Measurements from ENCODE around the gene PLD1. TPM values are rescaled to one million over a fixed set of nuclear protein-coding genes. Genes with fewer than 3 reads are reported as not detected.
A peak's percentile ranks its signal among the peaks of the same experiment; 100 is the strongest.

Gene PLD1
- total and polyA plus RNA-seq, 4 donors: 3.1 to 31.1 (median 12.2) TPM

- DNase-seq (no peak), ATAC-seq (ENCODE audit: insufficient read depth, low FRiP score) (no peak)
- no peak overlapping the region for H3K27ac ChIP-seq (ENCODE audit: low read depth in 1 of 2, low read length in 1 of 2)
- peaks cover 0 to 8% (median 6%) of the 10 kb centered on the region in 5 donors for H3K4me1 ChIP-seq (ENCODE audit: control insufficient read depth in 5 of 5, insufficient read depth in 5 of 5, low read length in 5 of 5)
- H3K9ac ChIP-seq (ENCODE audit: insufficient read depth in 1 of 2, low read length in 2 of 2): no peak overlapping the region
- no peak overlapping the region for H3K4me3 ChIP-seq
- no peaks in the 10 kb centered on the region for H3K27me3 ChIP-seq (ENCODE audit: control insufficient read depth in 3 of 3, insufficient read depth in 3 of 3, low read length in 2 of 3)
- TF ChIP-seq CTCF (IDR thresholded peaks at IDR 0.05; ENCODE audit: control extremely low read depth, extremely low read depth): no peak
- WGBS, 2 donors: 88% methylated on average over 3 of the region's 3 CpGs
- no peaks in the 10 kb centered on the region for H3K36me3 ChIP-seq (ENCODE audit: control insufficient read depth in 4 of 4, insufficient read depth in 4 of 4, low read length in 4 of 4)
- no peaks in the 10 kb centered on the region for H3K9me3 ChIP-seq (ENCODE audit: control insufficient read depth in 4 of 4, insufficient read depth in 3 of 4, low read length in 3 of 4)
Observed at GRCh38 chr3:171802590-171802956, 7.7 kb downstream of the PLD1 start.

GRCh38 chr3:171801738-171802589 is 8.3 kb downstream of the PLD1 start:
- H3K4me3 ChIP-seq: no peak overlapping the region
- no peak for TF ChIP-seq CTCF (IDR thresholded peaks at IDR 0.05; ENCODE audit: control extremely low read depth, extremely low read depth)
- no peak for ATAC-seq (ENCODE audit: insufficient read depth, low FRiP score)
- no peaks in the 10 kb centered on the region for H3K9me3 ChIP-seq (ENCODE audit: control insufficient read depth in 4 of 4, insufficient read depth in 3 of 4, low read length in 3 of 4)
- H3K9ac ChIP-seq (ENCODE audit: insufficient read depth in 1 of 2, low read length in 2 of 2): no peak overlapping the region
- H3K36me3 ChIP-seq (ENCODE audit: control insufficient read depth in 4 of 4, insufficient read depth in 4 of 4, low read length in 4 of 4): no peaks in the 10 kb centered on the region
- no peak for DNase-seq
- no peaks in the 10 kb centered on the region for H3K27me3 ChIP-seq (ENCODE audit: control insufficient read depth in 3 of 3, insufficient read depth in 3 of 3, low read length in 2 of 3)
- peaks cover 0 to 8% (median 5%) of the 10 kb centered on the region in 5 donors for H3K4me1 ChIP-seq (ENCODE audit: control insufficient read depth in 5 of 5, insufficient read depth in 5 of 5, low read length in 5 of 5)
- H3K27ac ChIP-seq (ENCODE audit: low read depth in 1 of 2, low read length in 1 of 2): peak overlapping the region in 1 of 2 donors; percentile 50
- 76 to 90% methylated on average over 4 of the region's 4 CpGs for WGBS, 2 donors

- 92 to 98% methylated on average over 1 of the region's 1 CpG for WGBS, 2 donors
- H3K4me3 ChIP-seq: no peak overlapping the region
- H3K27me3 ChIP-seq (ENCODE audit: control insufficient read depth in 3 of 3, insufficient read depth in 3 of 3, low read length in 2 of 3): peaks cover 0 to 3% (median 0%) of the 10 kb centered on the region in 3 donors
- no peak for ATAC-seq (ENCODE audit: insufficient read depth, low FRiP score)
- peaks cover 0 to 6% (median 0%) of the 10 kb centered on the region in 5 donors for H3K4me1 ChIP-seq (ENCODE audit: control insufficient read depth in 5 of 5, insufficient read depth in 5 of 5, low read length in 5 of 5)
- H3K9me3 ChIP-seq (ENCODE audit: control insufficient read depth in 4 of 4, insufficient read depth in 3 of 4, low read length in 3 of 4): no peaks in the 10 kb centered on the region
- H3K36me3 ChIP-seq (ENCODE audit: control insufficient read depth in 4 of 4, insufficient read depth in 4 of 4, low read length in 4 of 4): no peaks in the 10 kb centered on the region
- H3K27ac ChIP-seq (ENCODE audit: low read depth in 1 of 2, low read length in 1 of 2): no peak overlapping the region
- no peak for TF ChIP-seq CTCF (IDR thresholded peaks at IDR 0.05; ENCODE audit: control extremely low read depth, extremely low read depth)
- H3K9ac ChIP-seq (ENCODE audit: insufficient read depth in 1 of 2, low read length in 2 of 2): no peak overlapping the region
- DNase-seq: no peak
Observed at GRCh38 chr3:171799501-171799900, 10.8 kb downstream of the PLD1 start.
